Fibroblast of skin of right biceps (primary cell): ENCODE measurements around the gene MTG1.
"Not testable (repeated sequence)": the region's sequence is repeated elsewhere in the genome, so short reads cannot be mapped to it uniquely, and the experiment has no call there.

Experiments used
- DNase-seq: peaks from one replicate; pipeline ENCODE4 v3.0.0-alpha.2; 2013

MTG1 gene

GRCh38 chr10:133431888-133432613 is 38.1 kb downstream of the MTG1 start:
- DNase-seq = not testable (repeated sequence)

- DNase-seq = not testable (repeated sequence)
Observed at GRCh38 chr10:133432789-133433188, 38.8 kb downstream of the MTG1 start.

- DNase-seq = no peak
Observed at GRCh38 chr10:133438711-133439273, 44.8 kb downstream of the MTG1 start.

- DNase-seq = no peak
Observed at GRCh38 chr10:133439517-133440461, 45.8 kb downstream of the MTG1 start.

GRCh38 chr10:133440633-133441285 is 46.8 kb downstream of the MTG1 start:
- DNase-seq = no peak

- DNase-seq = not testable (repeated sequence)
Observed at GRCh38 chr10:133441356-133441755, 47.4 kb downstream of the MTG1 start.

- no peak for DNase-seq
Observed at GRCh38 chr10:133441780-133442179, 47.8 kb downstream of the MTG1 start.

GRCh38 chr10:133442191-133442966 is 48.4 kb downstream of the MTG1 start:
- no peak for DNase-seq

- DNase-seq = no peak
Observed at GRCh38 chr10:133442967-133443924, 49.3 kb downstream of the MTG1 start.

GRCh38 chr10:133444342-133445267 is 50.6 kb downstream of the MTG1 start:
- DNase-seq = no peak

GRCh38 chr10:133445268-133445732 is 51.3 kb downstream of the MTG1 start:
- DNase-seq = no peak

- DNase-seq = no peak
Observed at GRCh38 chr10:133445751-133446708, 52.1 kb downstream of the MTG1 start.

- no peak for DNase-seq
Observed at GRCh38 chr10:133446979-133447378, 53.0 kb downstream of the MTG1 start.

GRCh38 chr10:133448120-133448519 is 54.2 kb downstream of the MTG1 start:
- no peak for DNase-seq

GRCh38 chr10:133451346-133451745 is 57.4 kb downstream of the MTG1 start:
- no peak for DNase-seq

GRCh38 chr10:133452453-133452852 is 58.5 kb downstream of the MTG1 start:
- no peak for DNase-seq

- no peak for DNase-seq
Observed at GRCh38 chr10:133453516-133454203, 59.7 kb downstream of the MTG1 start, which contains the start of gene SCART1. SCART1 (plus strand) TSS chr10:133453945; CDS start chr10:133453998, 53 bp downstream.
